Trophoblast cell (in vitro differentiated cells and primary cell): ENCODE results near the gene ZC3H18.

Experiments
- DNase-seq, 2 donors: peaks; one replicate each; pipeline ENCODE4 v3.0.0-alpha.2; 2016
- H2AFZ ChIP-seq: 2 replicates; pipeline ENCODE4 v1.6.1; 2013; ENCODE audit warnings: low read length, moderate library complexity, mild to moderate bottlenecking; ENCODE audit not compliant: insufficient read depth, poor library complexity
- H2AK5ac ChIP-seq: 2 replicates; pipeline ENCODE4 v1.6.1; 2013; ENCODE audit warnings: mild to moderate bottlenecking, low read length
- H2BK120ac ChIP-seq: 2 replicates; pipeline ENCODE4 v1.6.1; 2013; ENCODE audit warnings: low read length, mild to moderate bottlenecking, moderate library complexity; ENCODE audit not compliant: insufficient read depth, poor library complexity
- H2BK12ac ChIP-seq: 2 replicates; pipeline ENCODE4 v1.6.1; 2013; ENCODE audit warnings: mild to moderate bottlenecking, low read length, moderate library complexity
- H2BK5ac ChIP-seq: 2 replicates; pipeline ENCODE4 v1.6.1; 2013; ENCODE audit warnings: low read length, low read depth, moderate library complexity, mild to moderate bottlenecking; ENCODE audit not compliant: poor library complexity
- H3K14ac ChIP-seq: 2 replicates; pipeline ENCODE4 v1.6.1; 2013; ENCODE audit warnings: mild to moderate bottlenecking, low read length
- H3K18ac ChIP-seq: 2 replicates; pipeline ENCODE4 v1.6.1; 2013; ENCODE audit warnings: mild to moderate bottlenecking, low read length
- H3K23ac ChIP-seq: 2 replicates; pipeline ENCODE4 v1.6.1; 2013; ENCODE audit warnings: low read length
- H3K27ac ChIP-seq: 2 replicates; pipeline ENCODE4 v1.5.1; 2013; ENCODE audit warnings: low read depth, mild to moderate bottlenecking, inconsistent platforms, low read length, moderate library complexity
- H3K27me3 ChIP-seq: 2 replicates; pipeline ENCODE4 v1.6.1; 2013; ENCODE audit warnings: inconsistent platforms, mild to moderate bottlenecking, low read length, moderate library complexity; ENCODE audit not compliant: insufficient read depth
- H3K36me3 ChIP-seq, 2 experiments: 1 replicate in 1 of 2; 2 replicates in 1 of 2; pipeline ENCODE4 v1.6.1; 2013; ENCODE audit warnings: low read length in 2 of 2, mild to moderate bottlenecking in 2 of 2, moderate library complexity in 1 of 2; ENCODE audit not compliant: insufficient read depth in 2 of 2, control insufficient read depth in 1 of 2
- H3K4ac ChIP-seq: 2 replicates; pipeline ENCODE4 v1.6.1; 2013; ENCODE audit warnings: low read depth, mild to moderate bottlenecking, low read length, moderate library complexity
- H3K4me1 ChIP-seq, 2 experiments: 1 replicate in 1 of 2; 2 replicates in 1 of 2; pipeline ENCODE4 v1.6.1; 2013; ENCODE audit warnings: low read length in 2 of 2, mild to moderate bottlenecking in 2 of 2, moderate library complexity in 1 of 2; ENCODE audit not compliant: insufficient read depth in 2 of 2, control insufficient read depth in 1 of 2
- H3K4me2 ChIP-seq: 2 replicates; pipeline ENCODE4 v1.6.1; 2013; ENCODE audit warnings: inconsistent platforms, mild to moderate bottlenecking, low read length, moderate library complexity
- H3K4me3 ChIP-seq: 2 replicates; pipeline ENCODE4 v1.5.1; 2013; ENCODE audit warnings: mild to moderate bottlenecking, low read depth, low read length, inconsistent platforms
- H3K79me1 ChIP-seq: one replicate; pipeline ENCODE4 v1.6.1; 2013; ENCODE audit warnings: low read length
- H3K79me2 ChIP-seq: 2 replicates; pipeline ENCODE4 v1.6.1; 2013; ENCODE audit warnings: low read length, mild to moderate bottlenecking; ENCODE audit not compliant: control insufficient read depth, insufficient read depth, poor library complexity
- H3K9ac ChIP-seq: 2 replicates; pipeline ENCODE4 v1.6.1; 2013; ENCODE audit warnings: mild to moderate bottlenecking, low read length
- H3K9me3 ChIP-seq: 2 replicates; pipeline ENCODE4 v1.6.1; 2013; ENCODE audit warnings: low read depth, mild to moderate bottlenecking, control low read depth, inconsistent platforms, low read length; ENCODE audit not compliant: insufficient read depth
- H4K12ac ChIP-seq: 2 replicates; pipeline ENCODE4 v1.6.1; 2013; ENCODE audit warnings: low read depth, mild to moderate bottlenecking, low read length, moderate library complexity
- H4K8ac ChIP-seq: 2 replicates; pipeline ENCODE4 v1.6.1; 2013; ENCODE audit warnings: low read depth, mild to moderate bottlenecking, low read length, moderate library complexity
- H4K91ac ChIP-seq: one replicate; pipeline ENCODE4 v1.6.1; 2013; ENCODE audit warnings: low read depth, mild to moderate bottlenecking, low read length, moderate library complexity
- WGBS: extraction: QIAGEN DNeasy Blood & Tissue Kit; methylation state at CpG from one replicate; pipeline ENCODE4 v1.1.7; 2013; ENCODE audit warnings: missing lambda C conversion rate; ENCODE audit not compliant: insufficient read length, insufficient coverage; ENCODE audit errors: extremely low coverage; 5-methylcytosine and 5-hydroxymethylcytosine counted together

Gene ZC3H18

DNA sequence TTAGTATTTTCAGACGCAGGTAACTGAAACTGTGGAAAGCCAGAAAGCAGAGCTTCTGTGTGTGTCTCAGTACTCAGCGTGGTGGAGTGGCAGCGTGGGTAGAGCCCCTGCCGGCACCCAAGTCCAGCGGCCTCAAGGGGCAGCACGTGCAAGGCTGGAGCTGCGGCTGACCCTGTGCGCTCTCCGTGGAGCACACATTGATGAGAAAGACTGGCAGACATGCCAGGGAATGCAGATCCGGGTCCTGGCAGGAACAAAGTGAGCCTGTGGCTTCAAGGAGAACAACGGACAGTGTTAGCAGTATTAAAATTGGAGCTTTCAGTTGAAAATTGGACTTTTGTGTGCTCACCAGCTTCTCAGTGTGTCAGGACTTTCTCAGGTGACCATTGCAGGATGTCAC lies 23.3 kb downstream of the ZC3H18 start:
- no peaks in the 10 kb centered on the region for H3K27me3 ChIP-seq
- no peak overlapping the region for H3K9ac ChIP-seq
- no peak overlapping the region for H2BK120ac ChIP-seq
- no peak overlapping the region for H2BK5ac ChIP-seq
- peaks cover 2% of the 10 kb centered on the region for H3K9me3 ChIP-seq
- no peak overlapping the region for H4K12ac ChIP-seq
- no peak overlapping the region for H3K4me2 ChIP-seq
- no peaks in the 10 kb centered on the region for H3K79me2 ChIP-seq
- H3K23ac ChIP-seq: no peak overlapping the region
- no peak overlapping the region for H2BK12ac ChIP-seq
- no peak overlapping the region for H3K4ac ChIP-seq
- no CpG with 5 or more reads among the region's 11 CpGs for WGBS
- no peak overlapping the region for H2AFZ ChIP-seq
- no peaks in the 10 kb centered on the region for H3K4me1 ChIP-seq
- H3K18ac ChIP-seq: no peak overlapping the region
- no peaks in the 10 kb centered on the region for H3K79me1 ChIP-seq
- peaks cover 35 to 43% of the 10 kb centered on the region in 2 experiments for H3K36me3 ChIP-seq
- DNase-seq: no peak
- no peak overlapping the region for H2AK5ac ChIP-seq
- no peak overlapping the region for H4K8ac ChIP-seq
- no peak overlapping the region for H3K27ac ChIP-seq
- H3K4me3 ChIP-seq: no peak overlapping the region
- H4K91ac ChIP-seq: no peak overlapping the region
- H3K14ac ChIP-seq: no peak overlapping the region

DNA sequence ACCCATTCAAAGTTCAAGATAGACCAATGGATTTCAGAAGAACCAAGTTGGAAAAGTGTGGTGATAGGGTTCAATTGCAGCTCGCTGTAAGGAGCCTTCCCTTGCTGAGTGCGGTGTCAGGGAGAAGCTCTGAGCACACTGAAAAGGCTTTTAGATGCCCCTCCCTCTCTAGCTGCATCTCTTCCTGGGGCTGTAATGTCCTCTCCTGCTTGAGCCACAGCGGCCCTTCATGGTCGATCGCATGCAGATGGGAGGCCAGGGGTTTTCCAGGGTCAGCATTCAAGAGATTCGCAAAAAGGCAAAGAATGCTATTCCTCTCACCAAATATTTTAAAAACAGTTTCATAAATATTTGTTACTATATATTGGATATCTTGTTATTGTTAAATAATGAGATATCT lies 23.7 kb downstream of the ZC3H18 start:
- H3K27me3 ChIP-seq: no peaks in the 10 kb centered on the region
- no CpG with 5 or more reads among the region's 6 CpGs for WGBS
- H3K4me3 ChIP-seq: no peak overlapping the region
- no peak overlapping the region for H2BK120ac ChIP-seq
- H4K12ac ChIP-seq: no peak overlapping the region
- no peak overlapping the region for H3K4ac ChIP-seq
- no peak overlapping the region for H4K91ac ChIP-seq
- peaks cover 35 to 44% of the 10 kb centered on the region in 2 experiments for H3K36me3 ChIP-seq
- no peaks in the 10 kb centered on the region for H3K4me1 ChIP-seq
- no peak overlapping the region for H3K9ac ChIP-seq
- H2AK5ac ChIP-seq: no peak overlapping the region
- H3K27ac ChIP-seq: no peak overlapping the region
- H2BK5ac ChIP-seq: no peak overlapping the region
- no peak overlapping the region for H3K18ac ChIP-seq
- H2AFZ ChIP-seq: no peak overlapping the region
- no peak for DNase-seq
- H3K79me2 ChIP-seq: no peaks in the 10 kb centered on the region
- H4K8ac ChIP-seq: no peak overlapping the region
- H3K79me1 ChIP-seq: no peaks in the 10 kb centered on the region
- H3K4me2 ChIP-seq: no peak overlapping the region
- no peak overlapping the region for H3K14ac ChIP-seq
- no peak overlapping the region for H2BK12ac ChIP-seq
- H3K9me3 ChIP-seq: peaks cover 2% of the 10 kb centered on the region
- H3K23ac ChIP-seq: no peak overlapping the region

- Histone ChIP-seq H2AFZ (no peak overlapping the region), H3K4me2 (no peak overlapping the region), H3K27me3 (no peaks in the 10 kb centered on the region), H2BK5ac (no peak overlapping the region), H3K79me2 (no peaks in the 10 kb centered on the region), H3K9ac (no peak overlapping the region), H4K12ac (no peak overlapping the region), H3K18ac (no peak overlapping the region), H3K4ac (no peak overlapping the region), H3K4me3 (no peak overlapping the region), H3K36me3 (peaks cover 40 to 45% of the 10 kb centered on the region in 2 experiments), H2AK5ac (no peak overlapping the region), H3K14ac (no peak overlapping the region), H2BK120ac (no peak overlapping the region), H3K27ac (no peak overlapping the region), H4K91ac (no peak overlapping the region), H2BK12ac (no peak overlapping the region), H3K79me1 (no peaks in the 10 kb centered on the region), H3K4me1 (no peaks in the 10 kb centered on the region), H4K8ac (no peak overlapping the region), H3K23ac (no peak overlapping the region), H3K9me3 (peaks cover 2% of the 10 kb centered on the region)
- no CpG with 5 or more reads among the region's 6 CpGs for WGBS
- DNase-seq: no peak
Observed at GRCh38 chr16:88595101-88595500, 24.9 kb downstream of the ZC3H18 start.

- no peaks in the 10 kb centered on the region for H3K27me3 ChIP-seq
- peak overlapping the region; percentile 29 for H3K18ac ChIP-seq
- peaks cover 2% of the 10 kb centered on the region for H3K9me3 ChIP-seq
- H3K27ac ChIP-seq: no peak overlapping the region
- no peak overlapping the region for H3K14ac ChIP-seq
- no peaks in the 10 kb centered on the region for H3K79me1 ChIP-seq
- peaks cover 45 to 50% of the 10 kb centered on the region in 2 experiments for H3K36me3 ChIP-seq
- DNase-seq: no peak
- no peak overlapping the region for H3K4me2 ChIP-seq
- no peak overlapping the region for H2BK5ac ChIP-seq
- H4K12ac ChIP-seq: no peak overlapping the region
- no peak overlapping the region for H3K4ac ChIP-seq
- H2AFZ ChIP-seq: no peak overlapping the region
- no peak overlapping the region for H3K4me3 ChIP-seq
- no peak overlapping the region for H2BK12ac ChIP-seq
- WGBS: no CpG with 5 or more reads among the region's 10 CpGs
- no peak overlapping the region for H4K91ac ChIP-seq
- H3K79me2 ChIP-seq: no peaks in the 10 kb centered on the region
- H4K8ac ChIP-seq: no peak overlapping the region
- H3K4me1 ChIP-seq: no peaks in the 10 kb centered on the region
- H2AK5ac ChIP-seq: no peak overlapping the region
- H3K23ac ChIP-seq: no peak overlapping the region
- no peak overlapping the region for H3K9ac ChIP-seq
- H2BK120ac ChIP-seq: no peak overlapping the region
Observed at GRCh38 chr16:88595921-88596320, 25.7 kb downstream of the ZC3H18 start.
